Astrocyte (in vitro differentiated cells and primary cell): ENCODE data around the gene OR51G2.

ENCODE experiments used
- EZH2 ChIP-seq: IDR thresholded peaks from 2 replicates; pipeline ENCODE4 v1.6.1; 2012; ENCODE audit warnings: mild to moderate bottlenecking, low read length, inconsistent platforms; ENCODE audit not compliant: insufficient read depth
- TF ChIP-seq, protein P1 (sequence below): IDR thresholded peaks from 2 replicates; pipeline ENCODE4 v1.5.1; 2011; ENCODE audit warnings: low read depth, mild to moderate bottlenecking, inconsistent platforms, low read length, moderate library complexity; ENCODE audit not compliant: insufficient read depth

DNA sequence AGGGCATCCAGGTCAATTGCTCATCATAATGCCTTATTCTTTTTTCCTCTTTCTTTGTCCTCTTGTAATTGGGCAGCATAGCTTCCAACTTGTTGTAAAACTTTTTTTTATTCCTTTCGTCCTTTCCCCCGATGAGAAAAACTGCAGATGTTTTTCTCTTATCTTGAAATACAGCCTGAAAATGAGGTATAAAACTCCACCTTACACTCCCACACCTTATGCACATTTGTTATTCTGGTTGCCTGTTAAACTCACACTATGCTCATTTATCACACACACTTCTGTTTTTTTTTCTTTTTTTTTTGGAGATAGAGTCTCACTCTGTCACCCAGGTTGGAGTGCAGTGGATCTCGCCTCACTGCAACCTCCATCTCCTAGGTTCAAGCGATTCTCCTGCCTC, 38.2 kb upstream of the OR51G2 start:
- TF ChIP-seq, protein P1, sequence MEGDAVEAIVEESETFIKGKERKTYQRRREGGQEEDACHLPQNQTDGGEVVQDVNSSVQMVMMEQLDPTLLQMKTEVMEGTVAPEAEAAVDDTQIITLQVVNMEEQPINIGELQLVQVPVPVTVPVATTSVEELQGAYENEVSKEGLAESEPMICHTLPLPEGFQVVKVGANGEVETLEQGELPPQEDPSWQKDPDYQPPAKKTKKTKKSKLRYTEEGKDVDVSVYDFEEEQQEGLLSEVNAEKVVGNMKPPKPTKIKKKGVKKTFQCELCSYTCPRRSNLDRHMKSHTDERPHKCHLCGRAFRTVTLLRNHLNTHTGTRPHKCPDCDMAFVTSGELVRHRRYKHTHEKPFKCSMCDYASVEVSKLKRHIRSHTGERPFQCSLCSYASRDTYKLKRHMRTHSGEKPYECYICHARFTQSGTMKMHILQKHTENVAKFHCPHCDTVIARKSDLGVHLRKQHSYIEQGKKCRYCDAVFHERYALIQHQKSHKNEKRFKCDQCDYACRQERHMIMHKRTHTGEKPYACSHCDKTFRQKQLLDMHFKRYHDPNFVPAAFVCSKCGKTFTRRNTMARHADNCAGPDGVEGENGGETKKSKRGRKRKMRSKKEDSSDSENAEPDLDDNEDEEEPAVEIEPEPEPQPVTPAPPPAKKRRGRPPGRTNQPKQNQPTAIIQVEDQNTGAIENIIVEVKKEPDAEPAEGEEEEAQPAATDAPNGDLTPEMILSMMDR, result no peak
- no peak for TF ChIP-seq EZH2
